Mesenchymal stem cell (in vitro differentiated cells and primary cell): ENCODE measurements around the gene GNA15.

Experiments
- DNase-seq: peaks from one replicate; pipeline ENCODE4 v3.0.0-alpha.2; 2013
- H2AFZ ChIP-seq: one replicate; pipeline ENCODE4 v1.6.1; 2013; ENCODE audit warnings: low read depth, mild to moderate bottlenecking, control low read depth, inconsistent platforms, low read length, moderate library complexity
- H2AK5ac ChIP-seq: 2 replicates; pipeline ENCODE4 v1.6.1; 2013; ENCODE audit warnings: low read length, moderate library complexity, mild to moderate bottlenecking, inconsistent platforms; ENCODE audit not compliant: severe bottlenecking
- H2BK120ac ChIP-seq: one replicate; pipeline ENCODE4 v1.6.1; 2013; ENCODE audit warnings: low read depth, mild to moderate bottlenecking, inconsistent platforms, low read length, moderate library complexity
- H2BK12ac ChIP-seq, 2 experiments: one replicate each; pipeline ENCODE4 v1.6.1; 2013; ENCODE audit warnings: inconsistent platforms in 2 of 2, low read length in 2 of 2, mild to moderate bottlenecking in 2 of 2, moderate library complexity in 2 of 2, control low read depth in 1 of 2
- H2BK15ac ChIP-seq: one replicate; pipeline ENCODE4 v1.6.1; 2013; ENCODE audit warnings: mild to moderate bottlenecking, low read depth, inconsistent platforms; ENCODE audit not compliant: poor library complexity, severe bottlenecking
- H2BK5ac ChIP-seq: 2 replicates; pipeline ENCODE4 v1.6.1; 2013; ENCODE audit warnings: low read depth, mild to moderate bottlenecking, low read length, control low read depth, inconsistent platforms; ENCODE audit not compliant: poor library complexity, severe bottlenecking
- H3K14ac ChIP-seq, 2 experiments: one replicate each; pipeline ENCODE4 v1.6.1; 2013; ENCODE audit warnings: inconsistent platforms in 2 of 2, low read length in 2 of 2, control low read depth in 1 of 2, mild to moderate bottlenecking in 1 of 2, moderate library complexity in 1 of 2
- H3K18ac ChIP-seq, 2 experiments: one replicate each; pipeline ENCODE4 v1.6.1; 2013; ENCODE audit warnings: inconsistent platforms in 2 of 2, low read length in 2 of 2, control low read depth in 1 of 2, low read depth in 1 of 2, mild to moderate bottlenecking in 1 of 2
- H3K23ac ChIP-seq, 2 experiments: one replicate each; pipeline ENCODE4 v1.6.1; 2013; ENCODE audit warnings: inconsistent platforms in 2 of 2, low read length in 2 of 2, mild to moderate bottlenecking in 2 of 2, moderate library complexity in 2 of 2, control low read depth in 1 of 2
- H3K27ac ChIP-seq: 2 replicates; pipeline ENCODE4 v1.5.1; 2013; ENCODE audit warnings: mild to moderate bottlenecking, moderate library complexity, low read length, control low read depth, inconsistent platforms; ENCODE audit not compliant: poor library complexity, severe bottlenecking
- H3K27me3 ChIP-seq, 2 experiments: 2 replicates each; pipeline versions ENCODE4 v1.6.1 to v1.7.0; 2013; ENCODE audit warnings: low read length in 2 of 2, mild to moderate bottlenecking in 2 of 2, moderate library complexity in 2 of 2, control low read depth in 1 of 2, inconsistent platforms in 1 of 2; ENCODE audit not compliant: control insufficient read depth in 1 of 2, insufficient read depth in 1 of 2
- H3K36me3 ChIP-seq, 2 experiments: 2 replicates each; pipeline versions ENCODE4 v1.6.1 to v1.7.0; 2013; ENCODE audit warnings: low read length in 2 of 2, control low read depth in 1 of 2, inconsistent platforms in 1 of 2, low read depth in 1 of 2, mild to moderate bottlenecking in 1 of 2; ENCODE audit not compliant: insufficient read depth in 2 of 2, control insufficient read depth in 1 of 2
- H3K4ac ChIP-seq, 2 experiments: one replicate each; pipeline ENCODE4 v1.6.1; 2013; ENCODE audit warnings: inconsistent platforms in 2 of 2, low read length in 2 of 2, mild to moderate bottlenecking in 2 of 2, moderate library complexity in 2 of 2, control low read depth in 1 of 2, low read depth in 1 of 2
- H3K4me1 ChIP-seq: 2 replicates; pipeline ENCODE4 v1.6.1; 2013; ENCODE audit warnings: low read depth, low read length, control low read depth; ENCODE audit not compliant: control insufficient read depth, insufficient read depth
- H3K4me2 ChIP-seq: 2 replicates; pipeline ENCODE4 v1.6.1; 2013; ENCODE audit warnings: low read length, mild to moderate bottlenecking, inconsistent platforms; ENCODE audit not compliant: poor library complexity, severe bottlenecking
- H3K4me3 ChIP-seq, 2 experiments: 2 replicates each; pipeline versions ENCODE4 v1.5.1 to v1.7.0; 2013; ENCODE audit warnings: low read length in 2 of 2, mild to moderate bottlenecking in 2 of 2, control low read depth in 1 of 2, low read depth in 1 of 2; ENCODE audit not compliant: insufficient read depth in 1 of 2
- H3K79me1 ChIP-seq: replicated peaks from 2 replicates; pipeline ENCODE4 v1.6.1; 2013; ENCODE audit warnings: mild to moderate bottlenecking, control low read depth, low read length, inconsistent platforms; ENCODE audit not compliant: poor library complexity, severe bottlenecking
- H3K9ac ChIP-seq: 2 replicates; pipeline ENCODE4 v1.7.0; 2013; ENCODE audit warnings: mild to moderate bottlenecking, low read length, moderate library complexity
- H3K9me3 ChIP-seq: 2 replicates; pipeline ENCODE4 v1.7.0; 2013; ENCODE audit warnings: mild to moderate bottlenecking, low read length; ENCODE audit not compliant: control insufficient read depth
- H4K8ac ChIP-seq: one replicate; pipeline ENCODE4 v1.6.1; 2013; ENCODE audit warnings: inconsistent platforms, mild to moderate bottlenecking, low read length, moderate library complexity
- H4K91ac ChIP-seq: one replicate; pipeline ENCODE4 v1.6.1; 2013; ENCODE audit warnings: mild to moderate bottlenecking, low read length, inconsistent platforms
- WGBS: methylation state at CpG from one replicate; pipeline ENCODE4 v1.1.7; 2013; ENCODE audit warnings: mixed read lengths; 5-methylcytosine and 5-hydroxymethylcytosine counted together

GNA15 gene

DNA sequence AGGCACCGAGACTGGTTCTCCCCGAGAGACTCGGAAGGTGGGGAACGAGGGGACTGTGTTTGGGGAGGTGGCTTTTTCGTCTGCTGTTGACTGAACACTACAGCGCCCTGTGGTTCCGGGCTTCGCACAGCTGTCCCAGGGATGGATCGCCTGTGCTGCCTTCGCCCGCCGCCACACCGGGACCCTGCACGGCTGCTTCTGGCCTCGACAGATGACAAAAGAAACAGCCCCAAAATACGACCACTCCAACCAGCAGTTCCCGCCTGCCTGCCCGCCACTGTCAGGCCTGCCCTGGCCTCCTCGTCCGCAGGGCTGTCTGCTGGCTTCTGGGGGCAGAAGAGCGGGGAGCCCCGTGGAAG is 13.3 kb upstream of the GNA15 start:
- H3K27me3 ChIP-seq: no peaks in the 10 kb centered on the region
- no peak overlapping the region for H3K27ac ChIP-seq
- no peak overlapping the region for H2BK12ac ChIP-seq
- peaks cover 32% of the 10 kb centered on the region for H3K79me1 ChIP-seq
- no peak overlapping the region for H3K4me3 ChIP-seq
- H3K9ac ChIP-seq: no peak overlapping the region
- no peak overlapping the region for H2BK15ac ChIP-seq
- H3K18ac ChIP-seq: no peak overlapping the region
- WGBS: 96% methylated on average over 20 of the region's 22 CpGs
- no peak overlapping the region for H2BK120ac ChIP-seq
- H4K8ac ChIP-seq: no peak overlapping the region
- peaks cover 11% of the 10 kb centered on the region for H3K4me1 ChIP-seq
- no peak overlapping the region for H4K91ac ChIP-seq
- no peak overlapping the region for H2AK5ac ChIP-seq
- no peak overlapping the region for H3K4ac ChIP-seq
- no peak overlapping the region for H2AFZ ChIP-seq
- H3K23ac ChIP-seq: no peak overlapping the region
- H3K14ac ChIP-seq: no peak overlapping the region
- H2BK5ac ChIP-seq: no peak overlapping the region
- H3K9me3 ChIP-seq: no peaks in the 10 kb centered on the region
- peaks cover 20 to 64% of the 10 kb centered on the region in 2 experiments for H3K36me3 ChIP-seq
- no peak for DNase-seq
- no peak overlapping the region for H3K4me2 ChIP-seq

DNA sequence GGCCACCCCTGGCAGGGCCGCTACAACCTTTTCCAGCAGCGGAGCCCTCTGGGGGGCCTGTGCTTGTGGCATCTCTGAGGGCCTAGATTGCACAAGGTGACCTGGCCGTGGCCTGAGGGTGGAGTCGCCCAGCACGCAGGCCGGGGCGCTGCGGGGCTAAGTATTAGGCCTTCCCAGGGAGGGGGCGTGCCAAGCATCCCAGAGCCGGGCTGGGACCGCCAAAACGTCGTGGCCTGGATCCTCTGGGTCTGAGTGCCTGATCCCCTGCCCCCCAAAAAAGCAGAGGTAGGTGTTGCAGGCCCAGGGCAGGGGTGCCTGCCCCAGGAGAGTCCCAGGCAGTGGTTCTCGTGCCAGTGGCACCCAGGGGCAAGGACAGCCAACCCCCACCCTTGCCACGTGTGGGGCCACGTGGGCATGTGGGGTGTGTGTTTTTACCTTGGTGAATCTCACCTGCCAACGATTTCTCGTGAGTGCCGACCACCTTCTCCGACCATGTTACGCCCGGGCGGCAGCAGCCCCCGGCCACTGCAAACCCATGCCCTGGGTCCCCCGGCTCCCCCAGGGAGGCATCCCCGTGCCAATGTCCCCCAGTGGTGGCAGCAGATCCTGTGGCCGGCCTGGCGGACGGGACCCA is 12.6 kb upstream of the GNA15 start:
- Histone ChIP-seq H3K9ac (no peak overlapping the region), H3K36me3 (peaks cover 13 to 57% of the 10 kb centered on the region in 2 experiments), H3K4ac (no peak overlapping the region), H4K8ac (no peak overlapping the region), H3K27me3 (no peaks in the 10 kb centered on the region), H4K91ac (no peak overlapping the region), H2AFZ (no peak overlapping the region), H3K4me3 (no peak overlapping the region), H3K27ac (no peak overlapping the region), H3K14ac (no peak overlapping the region), H3K23ac (no peak overlapping the region), H3K18ac (no peak overlapping the region), H2BK120ac (no peak overlapping the region), H2AK5ac (no peak overlapping the region), H2BK5ac (no peak overlapping the region), H2BK15ac (no peak overlapping the region), H3K9me3 (no peaks in the 10 kb centered on the region), H2BK12ac (no peak overlapping the region), H3K4me1 (peaks cover 7% of the 10 kb centered on the region), H3K79me1 (peaks cover 26% of the 10 kb centered on the region), H3K4me2 (no peak overlapping the region)
- no peak for DNase-seq
- WGBS: 96% methylated on average over 26 of the region's 29 CpGs

DNA sequence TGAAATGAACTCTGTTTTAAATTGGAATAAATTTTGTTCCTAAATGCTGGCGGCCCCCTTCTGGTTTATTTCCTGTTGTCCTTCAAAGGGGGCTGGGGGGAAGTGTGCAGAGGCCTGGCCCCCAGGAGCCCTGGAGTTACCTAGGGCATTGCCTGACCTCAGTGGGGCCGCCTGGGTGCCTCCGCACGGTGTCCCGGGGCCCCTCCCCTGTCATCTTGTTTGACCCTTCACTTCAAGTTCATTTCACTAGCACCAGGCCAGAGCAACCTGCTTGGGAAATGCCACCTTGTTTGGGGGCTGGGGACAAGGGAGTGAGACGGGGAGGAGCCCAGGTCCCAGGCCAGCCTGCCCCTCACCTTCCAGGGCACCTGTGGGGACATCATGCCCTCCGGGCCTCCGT is 11.9 kb upstream of the GNA15 start:
- Histone ChIP-seq H3K9ac (no peak overlapping the region), H3K9me3 (no peaks in the 10 kb centered on the region), H3K27ac (no peak overlapping the region), H4K8ac (no peak overlapping the region), H2AFZ (no peak overlapping the region), H3K27me3 (no peaks in the 10 kb centered on the region), H3K4me1 (peaks cover 7% of the 10 kb centered on the region), H2BK15ac (no peak overlapping the region), H3K4me3 (no peak overlapping the region), H3K18ac (no peak overlapping the region), H3K4ac (no peak overlapping the region), H3K36me3 (peaks cover 9 to 50% of the 10 kb centered on the region in 2 experiments), H3K14ac (no peak overlapping the region), H3K23ac (no peak overlapping the region), H3K79me1 (peaks cover 18% of the 10 kb centered on the region), H4K91ac (no peak overlapping the region), H2AK5ac (no peak overlapping the region), H3K4me2 (no peak overlapping the region), H2BK5ac (no peak overlapping the region), H2BK12ac (no peak overlapping the region), H2BK120ac (no peak overlapping the region)
- WGBS: 63% methylated on average over 3 of the region's 8 CpGs
- DNase-seq: no peak

DNA sequence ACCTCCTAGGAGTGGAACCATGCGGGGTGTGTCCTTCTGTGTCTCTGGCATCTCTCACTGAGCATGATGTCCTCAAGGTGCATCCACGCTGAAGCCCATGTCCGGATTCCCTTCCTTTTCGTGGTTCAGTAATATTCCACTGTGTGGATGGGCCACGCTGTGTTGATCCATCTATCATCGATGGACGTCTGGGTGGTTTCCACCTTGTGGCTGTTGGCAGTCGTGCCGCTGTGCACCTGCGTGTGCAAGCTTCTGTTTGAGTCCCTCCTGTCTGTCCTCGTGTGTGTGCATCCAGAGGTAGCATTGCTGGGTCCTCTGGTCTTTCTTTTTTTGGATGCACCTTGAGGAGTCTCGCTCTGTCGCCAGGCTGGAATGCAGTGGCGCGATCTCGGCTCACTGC is 11.2 kb upstream of the GNA15 start:
- Histone ChIP-seq H4K91ac (no peak overlapping the region), H3K18ac (no peak overlapping the region), H3K36me3 (peaks cover 8 to 43% of the 10 kb centered on the region in 2 experiments), H2BK5ac (no peak overlapping the region), H3K79me1 (peaks cover 12% of the 10 kb centered on the region), H3K27me3 (no peaks in the 10 kb centered on the region), H3K27ac (no peak overlapping the region), H3K4me2 (no peak overlapping the region), H3K9me3 (no peaks in the 10 kb centered on the region), H4K8ac (no peak overlapping the region), H3K4me3 (no peak overlapping the region), H3K4ac (no peak overlapping the region), H3K9ac (no peak overlapping the region), H2AK5ac (no peak overlapping the region), H3K14ac (no peak overlapping the region), H2BK12ac (no peak overlapping the region), H2AFZ (no peak overlapping the region), H2BK120ac (no peak overlapping the region), H3K4me1 (peaks cover 7% of the 10 kb centered on the region), H3K23ac (no peak overlapping the region), H2BK15ac (no peak overlapping the region)
- 86% methylated on average over 16 of the region's 16 CpGs for WGBS
- DNase-seq: no peak
